AG04449 (cell line): ENCODE data around the gene FUOM.

Experiments used
- CTCF ChIA-PET: fragments of 350-600 bp; formaldehyde crosslinking; extraction: SDS; loops from one replicate; lab custom pipeline; 2021; ENCODE audit warnings: antibody characterized with exemption; lab: Yijun Ruan, JAX
- POLR2A ChIA-PET: fragments of 400-600, 350-600 bp; formaldehyde crosslinking; extraction: SDS; loops from one replicate; lab custom pipeline; 2020; ENCODE audit warnings: antibody characterized with exemption, inconsistent platforms; lab: Yijun Ruan, JAX
- DNase-seq: peaks from one replicate; pipeline ENCODE4 v3.0.0-alpha.2; 2010; ENCODE audit warnings: low read depth, low spot score
- H3K4me3 ChIP-seq: 2 replicates; pipeline ENCODE4 v1.5.1; 2011; ENCODE audit warnings: low read depth, mild to moderate bottlenecking, control low read depth, low read length
- CTCF ChIP-seq: IDR thresholded peaks from one replicate; pipeline ENCODE4 v1.5.1; 2011; ENCODE audit warnings: mild to moderate bottlenecking, moderate library complexity, low read length, control low read depth, inconsistent platforms; ENCODE audit not compliant: insufficient read depth; ENCODE audit errors: missing control alignments

Gene FUOM

GRCh38 chr10:133394801-133395221 lies 37.0 kb upstream of the FUOM start:
- no peak for DNase-seq
- peak overlapping the region; percentile 86 for H3K4me3 ChIP-seq
- ChIA-PET POLR2A (no interaction called here), CTCF (interaction anchor here (3.2 kb wide), 1 partner anchor 65 kb away, joined by 8 read pairs; no protein-coding TSS in a partner anchor)
- no peak for TF ChIP-seq CTCF

GRCh38 chr10:133394064-133394663 lies 36.3 kb upstream of the FUOM start, which contains the start of gene MTG1:
TSS of gene MTG1 (plus strand) at chr10:133394157. CDS start at chr10:133394221, 64 bp downstream.
- no peak for DNase-seq
- ChIA-PET CTCF (interaction anchor here (3.2 kb wide), 1 partner anchor 65 kb away, joined by 8 read pairs; no protein-coding TSS in a partner anchor), POLR2A (interaction anchor here (0.7 kb wide), 1 partner anchor 15 kb away, joined by 3 read pairs; the partner anchor contains the start of gene PAOX)
- H3K4me3 ChIP-seq, result peak within 1 kb of the TSS; percentile 86
- TF ChIP-seq CTCF, result peak; percentile 15

GRCh38 chr10:133393401-133394063 lies 35.7 kb upstream of the FUOM start:
- ChIA-PET POLR2A (interaction anchor here (0.7 kb wide), 1 partner anchor 15 kb away, joined by 3 read pairs; the partner anchor contains the start of gene PAOX), CTCF (no interaction called here)
- no peak for DNase-seq
- H3K4me3 ChIP-seq, result peak overlapping the region; percentile 19
- TF ChIP-seq CTCF, result no peak

- DNase-seq, result no peak
- ChIA-PET POLR2A (no interaction called here), CTCF (interaction anchor here (1.2 kb wide), 1 partner anchor 63 kb away, joined by 5 read pairs; no protein-coding TSS in a partner anchor)
- no peak for TF ChIP-seq CTCF
- no peak overlapping the region for H3K4me3 ChIP-seq
These were observed 34.1 kb upstream of the FUOM start for GRCh38 chr10:133391761-133392518.

GRCh38 chr10:133391249-133391635 lies 33.4 kb upstream of the FUOM start:
- TF ChIP-seq CTCF, result no peak
- CTCF ChIA-PET, result interaction anchor here (1.2 to 1.4 kb wide), 2 partner anchors 11 to 14 kb away, joined by 3 read pairs; no protein-coding TSS in a partner anchor
- H3K4me3 ChIP-seq, result no peak overlapping the region
- POLR2A ChIA-PET, result no interaction called here
- DNase-seq, result no peak
